ENCODE results near the gene FNDC3B. TPM values are rescaled to one million over a fixed set of nuclear protein-coding genes. Genes with fewer than 3 reads are reported as not detected.

FNDC3B gene
- total and polyA plus RNA-seq, 10 donors, result 3.1 to 149 (median 103) TPM

GRCh38 chr3:172056416-172056815 lies 17.0 kb downstream of the FNDC3B start:
- TF ChIP-seq POLR2AphosphoS5 (IDR thresholded peaks at IDR 0.05), result no peak
- no peak for TF ChIP-seq POLR2A (IDR thresholded peaks at IDR 0.05)
- TF ChIP-seq CTCF (IDR thresholded peaks at IDR 0.05 in 8 of 11, conservative IDR thresholded peaks at IDR 0.05 in 3 of 11), result no peak
- 73 to 80% (median 74%) methylated on average over 3 of the region's 3 CpGs for WGBS, 5 donors
- Histone ChIP-seq H3K36me3 (peaks cover 0 to 15% (median 0%) of the 10 kb centered on the region in 6 donors), H3K9me3 (no peaks in the 10 kb centered on the region), H3K27me3 (replicated peaks in 1 of 7) (no peaks in the 10 kb centered on the region), H3K4me3 (no peak overlapping the region), H3K27ac (peak overlapping the region in 5 of 8 donors; percentile 3 to 68 (median 23)), H3K4me1 (peaks cover 17 to 81% (median 48%) of the 10 kb centered on the region in 6 donors)
- intact Hi-C loops (cut with DNase I; ENCODE audit: low total_unique reads), result no loop called here
- DNase-seq, result no peak

GRCh38 chr3:172057059-172057458 lies 17.7 kb downstream of the FNDC3B start:
- no peak for TF ChIP-seq POLR2A (IDR thresholded peaks at IDR 0.05)
- TF ChIP-seq POLR2AphosphoS5 (IDR thresholded peaks at IDR 0.05), result no peak
- no peak for TF ChIP-seq CTCF (IDR thresholded peaks at IDR 0.05 in 8 of 11, conservative IDR thresholded peaks at IDR 0.05 in 3 of 11)

GRCh38 chr3:172057624-172058327 lies 18.4 kb downstream of the FNDC3B start:
- H3K9me3 ChIP-seq, result no peaks in the 10 kb centered on the region
- peaks cover 24 to 87% (median 61%) of the 10 kb centered on the region in 6 donors for H3K4me1 ChIP-seq
- H3K36me3 ChIP-seq, result peaks cover 0 to 7% (median 0%) of the 10 kb centered on the region in 6 donors
- no peak for DNase-seq
- no peak overlapping the region for H3K27ac ChIP-seq
- WGBS, 5 donors, result 52 to 79% (median 60%) methylated on average over 3 of the region's 3 CpGs
- TF ChIP-seq POLR2AphosphoS5 (IDR thresholded peaks at IDR 0.05) (no peak), POLR2A (IDR thresholded peaks at IDR 0.05) (no peak), CTCF (IDR thresholded peaks at IDR 0.05 in 8 of 11, conservative IDR thresholded peaks at IDR 0.05 in 3 of 11) (no peak)
- intact Hi-C loops (cut with DNase I; ENCODE audit: low total_unique reads), result no loop called here
- no peak overlapping the region for H3K4me3 ChIP-seq
- no peaks in the 10 kb centered on the region for H3K27me3 ChIP-seq (replicated peaks in 1 of 7)

More at GRCh38 chr3:172057059-172057458, 17.7 kb downstream of the FNDC3B start:
- H3K36me3 ChIP-seq, result peaks cover 0 to 12% (median 0%) of the 10 kb centered on the region in 6 donors
- peaks cover 18 to 87% (median 54%) of the 10 kb centered on the region in 6 donors for H3K4me1 ChIP-seq
- DNase-seq, result no peak
- no peaks in the 10 kb centered on the region for H3K9me3 ChIP-seq
- WGBS, 5 donors, result 60 to 82% (median 71%) methylated on average over 3 of the region's 3 CpGs
- no peak overlapping the region for H3K4me3 ChIP-seq
- peak overlapping the region in 2 of 8 donors; percentile 65 to 68 for H3K27ac ChIP-seq
- no peaks in the 10 kb centered on the region for H3K27me3 ChIP-seq (replicated peaks in 1 of 7)
- intact Hi-C loops (cut with DNase I; ENCODE audit: low total_unique reads), result no loop called here

GRCh38 chr3:172059532-172059931 lies 20.2 kb downstream of the FNDC3B start:
- intact Hi-C loops (cut with DNase I; ENCODE audit: low total_unique reads), result no loop called here
- no peak overlapping the region for H3K4me3 ChIP-seq
- H3K9me3 ChIP-seq, result no peaks in the 10 kb centered on the region
- H3K27ac ChIP-seq, result no peak overlapping the region
- 93 to 97% (median 95%) methylated on average over 3 of the region's 3 CpGs for WGBS, 5 donors
- no peak for TF ChIP-seq CTCF (IDR thresholded peaks at IDR 0.05 in 8 of 11, conservative IDR thresholded peaks at IDR 0.05 in 3 of 11)
- no peak for TF ChIP-seq POLR2AphosphoS5 (IDR thresholded peaks at IDR 0.05)
- TF ChIP-seq POLR2A (IDR thresholded peaks at IDR 0.05), result no peak
- peaks cover 0 to 4% (median 0%) of the 10 kb centered on the region in 7 donors for H3K27me3 ChIP-seq (replicated peaks in 1 of 7)
- peaks cover 21 to 89% (median 64%) of the 10 kb centered on the region in 6 donors for H3K4me1 ChIP-seq
- H3K36me3 ChIP-seq, result peaks cover 0 to 7% (median 0%) of the 10 kb centered on the region in 6 donors
- DNase-seq, result no peak
